SH-SY5Y (cell line): ENCODE measurements around the gene CRYGS.

Experiments used
- GATA2 ChIP-seq: IDR thresholded peaks from 2 replicates; pipeline ENCODE4 v1.6.1; 2011; ENCODE audit warnings: mild to moderate bottlenecking, low read depth, low read length
- GATA3 ChIP-seq: IDR thresholded peaks from 2 replicates; pipeline ENCODE4 v1.6.1; 2011; ENCODE audit warnings: low read depth, mild to moderate bottlenecking, low read length, moderate library complexity

DNA sequence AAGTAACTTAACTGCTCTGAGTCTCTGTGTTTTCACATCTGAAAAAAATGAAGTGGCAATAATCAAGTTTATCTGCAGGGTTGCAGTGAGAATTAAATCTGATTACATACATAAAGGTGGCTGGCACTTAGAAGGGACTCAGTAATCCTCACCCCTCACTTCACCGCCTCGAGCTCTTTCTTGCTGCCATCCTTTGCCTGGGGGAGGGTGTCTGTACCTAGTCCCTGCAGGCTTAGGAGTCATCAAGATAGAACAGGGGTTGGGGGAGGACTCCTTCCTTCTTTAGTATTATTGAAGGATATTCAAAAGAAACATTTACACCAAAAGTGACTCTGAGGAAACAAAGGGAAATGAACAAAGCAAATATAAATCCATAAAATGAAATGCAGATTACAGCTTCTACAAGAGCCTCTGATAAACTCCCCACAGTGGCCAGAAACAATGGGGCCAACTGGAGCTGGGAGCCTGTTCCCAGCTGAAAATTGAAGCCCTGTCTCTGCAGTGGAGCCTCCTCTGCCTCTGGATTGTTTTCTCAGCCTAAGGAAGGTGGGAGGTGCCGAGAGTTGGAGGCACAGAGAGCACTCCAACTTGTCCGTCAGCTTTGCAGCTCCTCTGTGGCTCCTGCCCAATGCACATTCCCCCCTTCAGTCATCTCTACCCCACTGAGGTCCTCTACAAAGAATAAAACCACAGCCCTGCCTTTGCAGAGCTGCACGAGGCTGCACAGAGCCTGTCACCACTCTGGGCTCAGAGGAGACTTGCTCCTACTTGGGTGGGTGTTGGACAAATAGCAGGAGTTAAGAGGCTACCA is 41.8 kb downstream of the CRYGS start:
- no peak for TF ChIP-seq GATA3
- no peak for TF ChIP-seq GATA2
